GM20000 (cell line): ENCODE data around the gene RFPL4A.

Experiments
- DNase-seq: peaks from one replicate; pipeline ENCODE4 v3.0.0; 2012; ENCODE audit warnings: low spot score
- TF ChIP-seq, protein P1 (sequence below): IDR thresholded peaks from 2 replicates; pipeline ENCODE4 v1.5.1; 2012; ENCODE audit warnings: mild to moderate bottlenecking, control low read depth; ENCODE audit errors: extremely low read depth, missing control alignments

Gene RFPL4A

DNA sequence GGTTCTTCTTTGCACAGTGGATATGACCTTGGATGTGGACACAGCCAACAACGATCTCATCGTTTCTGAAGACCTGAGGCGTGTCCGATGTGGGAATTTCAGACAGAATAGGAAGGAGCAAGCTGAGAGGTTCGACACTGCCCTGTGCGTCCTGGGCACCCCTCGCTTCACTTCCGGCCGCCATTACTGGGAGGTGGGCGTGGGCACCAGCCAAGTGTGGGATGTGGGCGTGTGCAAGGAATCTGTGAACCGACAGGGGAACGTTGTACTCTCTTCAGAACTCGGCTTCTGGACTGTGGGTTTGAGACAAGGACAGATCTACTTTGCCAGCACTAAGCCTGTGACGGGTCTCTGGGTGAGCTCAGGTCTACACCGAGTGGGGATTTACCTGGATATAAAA is 19.4 kb downstream of the RFPL4A start:
- TF ChIP-seq, protein P1, sequence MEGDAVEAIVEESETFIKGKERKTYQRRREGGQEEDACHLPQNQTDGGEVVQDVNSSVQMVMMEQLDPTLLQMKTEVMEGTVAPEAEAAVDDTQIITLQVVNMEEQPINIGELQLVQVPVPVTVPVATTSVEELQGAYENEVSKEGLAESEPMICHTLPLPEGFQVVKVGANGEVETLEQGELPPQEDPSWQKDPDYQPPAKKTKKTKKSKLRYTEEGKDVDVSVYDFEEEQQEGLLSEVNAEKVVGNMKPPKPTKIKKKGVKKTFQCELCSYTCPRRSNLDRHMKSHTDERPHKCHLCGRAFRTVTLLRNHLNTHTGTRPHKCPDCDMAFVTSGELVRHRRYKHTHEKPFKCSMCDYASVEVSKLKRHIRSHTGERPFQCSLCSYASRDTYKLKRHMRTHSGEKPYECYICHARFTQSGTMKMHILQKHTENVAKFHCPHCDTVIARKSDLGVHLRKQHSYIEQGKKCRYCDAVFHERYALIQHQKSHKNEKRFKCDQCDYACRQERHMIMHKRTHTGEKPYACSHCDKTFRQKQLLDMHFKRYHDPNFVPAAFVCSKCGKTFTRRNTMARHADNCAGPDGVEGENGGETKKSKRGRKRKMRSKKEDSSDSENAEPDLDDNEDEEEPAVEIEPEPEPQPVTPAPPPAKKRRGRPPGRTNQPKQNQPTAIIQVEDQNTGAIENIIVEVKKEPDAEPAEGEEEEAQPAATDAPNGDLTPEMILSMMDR, result no peak
- DNase-seq, result no peak

DNA sequence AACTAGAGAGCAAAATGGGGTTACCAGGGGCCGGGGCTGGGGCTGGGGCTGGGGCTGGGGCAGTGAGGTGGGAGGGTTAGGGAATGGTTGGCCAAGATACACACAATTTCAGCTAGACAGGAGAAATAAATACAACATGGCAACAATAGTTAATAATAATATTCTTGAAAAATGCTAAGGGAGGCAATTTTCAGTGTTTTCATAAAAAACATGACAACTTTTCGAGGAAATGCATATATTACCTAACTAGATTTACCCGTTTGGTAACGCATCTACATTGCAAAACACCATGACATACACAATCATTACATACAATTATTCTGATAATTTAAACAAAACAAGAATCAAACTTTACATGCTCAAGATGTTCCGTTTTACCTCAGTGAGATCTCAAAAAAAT is 22.2 kb downstream of the RFPL4A start:
- DNase-seq, result no peak
- TF ChIP-seq, protein P1, result no peak

DNA sequence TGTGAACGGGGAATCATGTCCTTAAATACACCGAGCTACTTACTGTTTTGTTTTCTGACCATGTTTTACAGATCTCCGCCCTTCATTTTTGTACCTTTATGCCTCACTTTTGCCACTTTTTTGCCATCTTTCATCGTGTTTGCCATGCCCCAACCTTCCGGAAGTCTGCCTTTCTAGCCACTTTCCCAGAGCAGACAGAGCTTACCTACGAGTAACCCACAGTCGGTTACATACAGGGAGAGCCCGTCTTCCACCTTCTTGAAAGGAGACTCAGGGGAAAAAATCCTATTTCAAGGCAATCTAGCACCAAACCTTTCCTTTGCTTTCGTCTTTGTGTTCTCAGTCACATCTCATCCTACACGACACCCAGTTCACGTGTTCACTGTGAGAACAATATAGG is 36.1 kb downstream of the RFPL4A start:
- TF ChIP-seq, protein P1, result no peak
- no peak for DNase-seq

DNA sequence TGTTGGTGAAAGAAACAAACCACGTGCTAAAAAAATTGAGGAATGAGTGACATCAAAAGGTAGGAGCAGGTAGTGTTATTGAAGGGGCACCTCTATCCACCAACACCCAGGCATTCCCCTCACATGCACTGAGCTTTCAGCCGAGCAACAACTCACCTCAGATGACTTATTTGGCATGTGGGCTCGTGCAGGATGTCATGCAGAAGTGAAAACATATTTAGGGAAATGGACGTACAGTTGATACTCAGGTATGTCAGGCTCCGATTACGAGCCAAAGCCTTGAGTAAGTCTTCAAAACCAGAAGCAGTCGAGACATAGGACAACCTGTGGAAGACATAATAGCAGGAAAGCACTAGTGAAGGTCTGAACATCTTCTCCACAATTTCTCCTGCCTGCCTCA is 42.5 kb downstream of the RFPL4A start:
- TF ChIP-seq, protein P1, result no peak
- no peak for DNase-seq

DNA sequence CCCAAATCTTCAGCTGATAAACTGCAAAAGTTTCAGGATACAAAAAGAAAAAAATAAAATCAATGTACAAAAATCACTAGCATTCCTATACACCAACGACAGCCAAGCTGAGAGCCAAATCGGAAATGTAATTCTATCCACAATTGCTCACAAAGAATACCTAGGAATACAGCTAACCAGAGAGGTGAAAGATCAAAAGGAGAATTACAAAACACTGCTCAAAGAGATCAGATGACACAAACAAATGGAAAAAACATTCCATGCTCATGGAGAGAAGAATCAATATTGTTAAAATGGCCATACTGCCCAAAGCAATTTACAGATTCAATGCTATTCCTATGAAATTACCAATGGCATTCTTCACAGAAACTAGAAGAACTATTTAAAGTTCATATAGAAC is 43.4 kb downstream of the RFPL4A start:
- TF ChIP-seq, protein P1, result no peak
- no peak for DNase-seq

DNA sequence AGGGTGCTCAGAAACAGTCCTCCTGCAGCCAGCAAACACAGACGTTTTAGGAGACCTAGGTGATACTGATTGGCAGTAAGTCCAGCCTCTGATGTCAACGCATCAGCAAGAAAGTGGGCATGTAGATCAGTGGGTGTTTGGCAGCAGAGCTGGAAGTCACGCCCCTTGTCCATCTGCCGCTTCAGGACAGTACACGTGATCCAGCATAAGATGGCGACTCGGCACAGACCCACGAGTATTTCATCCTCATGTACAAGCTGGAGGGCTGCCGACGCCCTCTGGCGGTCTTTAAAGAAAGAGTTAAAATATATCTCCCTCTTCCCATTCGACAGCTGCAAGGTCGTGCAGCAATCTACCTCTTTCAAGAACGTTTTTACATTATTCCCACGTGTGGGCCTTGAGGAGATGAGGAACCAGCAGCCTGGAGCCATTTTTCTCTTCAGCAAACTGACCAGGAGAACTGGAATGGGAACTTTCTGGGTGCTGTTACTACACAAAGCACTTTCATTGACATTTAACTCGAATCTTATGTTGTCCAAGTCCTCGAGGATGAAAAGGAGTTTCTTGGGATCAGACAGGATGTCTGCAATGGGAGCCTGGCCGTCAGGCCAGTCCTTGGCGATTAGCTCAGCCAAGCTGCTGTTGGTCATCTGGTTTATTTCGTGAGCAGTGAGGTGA is 50.6 kb downstream of the RFPL4A start:
- DNase-seq, result peak; percentile 55
- TF ChIP-seq, protein P1, result peak; percentile 15

DNA sequence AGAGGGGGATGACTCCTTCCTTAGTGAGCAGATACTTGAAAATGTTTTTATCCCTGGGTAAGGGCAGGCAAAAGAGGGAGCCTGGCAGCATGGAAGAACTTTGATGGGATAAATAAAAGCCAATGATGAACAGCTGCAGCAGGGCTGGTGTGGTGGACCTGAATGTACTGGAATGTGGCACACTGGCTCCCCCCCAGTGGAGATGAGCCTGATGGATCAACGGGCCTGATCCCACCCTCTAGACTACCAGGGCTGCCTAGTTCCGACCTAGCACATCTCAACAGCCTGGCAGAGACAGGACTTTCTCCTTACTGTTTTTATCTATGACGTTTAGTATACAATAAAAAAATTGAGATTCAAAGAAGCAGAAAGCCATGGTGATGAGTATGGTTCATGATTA is 52.4 kb downstream of the RFPL4A start:
- DNase-seq, result no peak
- TF ChIP-seq, protein P1, result no peak
